Left ventricle myocardium inferior (tissue), 1 donor: ENCODE measurements around the gene BTBD17. TPM values are rescaled to one million over a fixed set of nuclear protein-coding genes. Genes with fewer than 3 reads are reported as not detected.

Experiments used
- DNase-seq: peaks from one replicate; pipeline ENCODE4 v3.0.0-alpha.2; 2020
- H3K27ac ChIP-seq: fragments of 200-600 bp; replicated peaks from 2 replicates; pipeline ENCODE4 v1.8.0; 2021
- H3K27me3 ChIP-seq: fragments of 200-600 bp; 2 replicates; pipeline ENCODE4 v1.8.0; 2021; ENCODE audit warnings: low read depth
- H3K36me3 ChIP-seq: fragments of 200-600 bp; 2 replicates; pipeline ENCODE4 v1.8.0; 2021
- H3K4me1 ChIP-seq: fragments of 200-600 bp; 2 replicates; pipeline ENCODE4 v1.8.0; 2021
- H3K4me3 ChIP-seq: fragments of 200-600 bp; 2 replicates; pipeline ENCODE4 v1.8.0; 2021; ENCODE audit warnings: mild to moderate bottlenecking, moderate library complexity
- H3K9me3 ChIP-seq: fragments of 200-600 bp; replicated peaks from 2 replicates; pipeline ENCODE4 v1.8.0; 2021
- CTCF ChIP-seq: fragments of 200-600 bp; IDR thresholded peaks from 2 replicates; pipeline ENCODE4 v1.8.0; 2021; ENCODE audit warnings: antibody characterized with exemption, mild to moderate bottlenecking, borderline replicate concordance
- intact Hi-C: fragments of 100-400 bp; cut with micrococcal nuclease; formaldehyde crosslinking; loops from one replicate; pipeline ENCODE4 v1.11.0; 2022
- total RNA-seq: library from RNA; stranded (reverse); fragmentation: NEBNext Ultra II Directional; extraction: Animal tissue kit (Norgen Biotek cat#: 25700); gene quantifications from one replicate; pipeline ENCODE4 v1.2.1, GENCODE V29; 2021
- donor health status: DM: no; HTN: yes; CAD: no; lungs with severe emphysema.

BTBD17 gene
- total RNA-seq, 1 donor from 2014 or later: not detected

GRCh38 chr17:74330446-74330845, 31.2 kb downstream of the BTBD17 start:
- Histone ChIP-seq H3K9me3 (no peaks in the 10 kb centered on the region), H3K27ac (no peak overlapping the region), H3K27me3 (peaks cover 16% of the 10 kb centered on the region), H3K4me3 (no peak overlapping the region), H3K4me1 (peaks cover 17% of the 10 kb centered on the region), H3K36me3 (no peaks in the 10 kb centered on the region)
- no peak for DNase-seq
- intact Hi-C loops: no loop called here
- no peak for TF ChIP-seq CTCF

DNA sequence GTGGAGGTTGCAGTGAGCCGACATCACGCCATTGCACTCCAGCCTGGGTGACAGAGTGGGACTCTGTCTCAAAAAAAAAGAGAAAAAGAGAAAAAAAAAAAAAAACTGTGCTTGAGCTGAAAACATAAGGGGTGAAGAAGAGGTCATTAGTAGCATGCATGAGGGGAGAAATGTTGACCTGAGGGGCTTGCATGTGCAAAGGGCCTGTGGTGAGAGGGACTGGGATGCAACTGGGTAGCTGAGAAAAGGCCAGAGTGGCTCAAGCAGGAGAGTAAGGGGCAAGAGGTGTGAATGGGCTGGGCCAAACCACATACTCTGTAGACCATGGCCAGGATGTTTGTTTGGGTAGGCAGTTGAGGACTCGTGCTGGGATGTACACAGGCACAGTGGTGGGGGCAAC, 32.3 kb downstream of the BTBD17 start:
- DNase-seq: no peak
- intact Hi-C loops: no loop called here
- H3K36me3 ChIP-seq: no peaks in the 10 kb centered on the region
- H3K4me1 ChIP-seq: peaks cover 21% of the 10 kb centered on the region
- peaks cover 16% of the 10 kb centered on the region for H3K27me3 ChIP-seq
- no peak overlapping the region for H3K4me3 ChIP-seq
- no peak for TF ChIP-seq CTCF
- H3K27ac ChIP-seq: no peak overlapping the region
- H3K9me3 ChIP-seq: no peaks in the 10 kb centered on the region

DNA sequence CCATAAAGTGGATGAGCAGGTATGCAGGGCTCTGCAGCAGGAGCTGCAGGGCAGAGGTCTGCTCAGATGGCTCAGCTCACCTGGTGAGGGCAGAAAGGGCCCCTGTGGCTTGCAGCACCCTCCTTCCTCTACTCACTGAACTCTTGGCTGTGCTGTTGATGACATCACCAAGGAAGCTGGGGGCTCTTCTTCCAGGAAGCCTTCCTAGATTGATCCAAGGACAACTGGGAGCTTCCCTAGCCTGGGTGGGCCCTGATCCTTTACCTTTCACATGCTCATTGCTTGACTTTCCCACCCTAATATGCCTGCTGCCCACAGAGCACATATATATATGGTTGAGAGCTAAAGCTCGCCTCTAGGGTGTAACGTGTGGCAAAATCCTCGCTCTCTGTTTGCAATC, 33.2 kb downstream of the BTBD17 start:
- peaks cover 21% of the 10 kb centered on the region for H3K4me1 ChIP-seq
- DNase-seq: no peak
- H3K4me3 ChIP-seq: no peak overlapping the region
- intact Hi-C loops: no loop called here
- no peak overlapping the region for H3K27ac ChIP-seq
- TF ChIP-seq CTCF: no peak
- peaks cover 16% of the 10 kb centered on the region for H3K27me3 ChIP-seq
- H3K36me3 ChIP-seq: no peaks in the 10 kb centered on the region
- no peaks in the 10 kb centered on the region for H3K9me3 ChIP-seq

DNA sequence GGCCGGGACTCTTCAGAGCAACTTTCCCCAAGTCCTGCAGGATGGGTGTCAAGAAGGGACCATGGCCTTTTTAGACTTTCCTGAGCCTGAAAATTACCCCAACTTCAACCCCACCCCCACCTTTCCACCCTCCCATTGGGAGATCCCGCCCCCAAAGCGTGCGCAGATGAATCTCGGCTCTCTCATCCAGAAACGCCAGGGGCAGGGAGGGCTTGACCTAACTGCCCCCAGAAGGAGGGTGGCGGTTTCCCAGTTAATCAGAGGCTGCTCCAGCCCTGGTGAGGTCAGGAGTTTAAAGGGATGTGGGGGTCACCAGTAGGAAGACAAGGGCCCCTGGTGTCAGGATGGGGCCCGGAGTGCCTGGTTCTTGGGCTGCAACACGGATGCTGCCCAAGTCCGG, 35.2 kb downstream of the BTBD17 start:
- no peak for TF ChIP-seq CTCF
- H3K4me3 ChIP-seq: peak overlapping the region; percentile 68
- no peak for DNase-seq
- no peaks in the 10 kb centered on the region for H3K9me3 ChIP-seq
- H3K36me3 ChIP-seq: no peaks in the 10 kb centered on the region
- peaks cover 10% of the 10 kb centered on the region for H3K27me3 ChIP-seq
- intact Hi-C loops: no loop called here
- no peak overlapping the region for H3K27ac ChIP-seq
- peaks cover 21% of the 10 kb centered on the region for H3K4me1 ChIP-seq

GRCh38 chr17:74325743-74326379, 35.8 kb downstream of the BTBD17 start, which contains the start of gene KIF19:
Gene KIF19 (plus strand): TSS chr17:74326226. CDS start chr17:74326350, 124 bp downstream.
- peak; percentile 56 for DNase-seq
- Histone ChIP-seq H3K4me1 (peaks cover 21% of the 10 kb centered on the region), H3K27me3 (peaks cover 10% of the 10 kb centered on the region), H3K4me3 (peak within 1 kb of the TSS; percentile 68), H3K36me3 (no peaks in the 10 kb centered on the region), H3K27ac (peak within 1 kb of the TSS; percentile 61), H3K9me3 (no peaks in the 10 kb centered on the region)
- intact Hi-C loops: no loop called here
- TF ChIP-seq CTCF: no peak
